ENCODE data around the gene MACIR.

MACIR gene

DNA sequence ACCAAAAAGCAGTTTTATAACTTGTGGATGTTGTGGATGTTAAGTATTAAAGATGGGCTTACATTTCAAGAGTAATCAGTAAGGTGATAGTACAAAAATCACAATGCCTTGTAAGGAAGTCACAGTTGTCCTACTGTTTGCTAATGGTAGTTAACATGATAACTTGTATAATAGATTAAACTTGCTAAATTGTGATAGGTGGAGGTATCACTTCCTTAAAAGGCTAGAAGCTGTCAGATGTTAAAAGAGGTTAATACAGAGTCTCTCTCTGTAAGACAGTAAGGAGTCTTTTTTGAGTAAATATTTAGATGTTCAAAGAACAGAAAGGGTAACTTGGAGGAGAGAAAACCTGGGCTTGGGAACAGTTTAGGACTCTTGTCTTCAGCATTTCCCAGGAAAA, 14.2 kb upstream of the MACIR start:
- in situ Hi-C loops (cut with HindIII; ENCODE audit: low sequenced_read_pairs): no loop called here

DNA sequence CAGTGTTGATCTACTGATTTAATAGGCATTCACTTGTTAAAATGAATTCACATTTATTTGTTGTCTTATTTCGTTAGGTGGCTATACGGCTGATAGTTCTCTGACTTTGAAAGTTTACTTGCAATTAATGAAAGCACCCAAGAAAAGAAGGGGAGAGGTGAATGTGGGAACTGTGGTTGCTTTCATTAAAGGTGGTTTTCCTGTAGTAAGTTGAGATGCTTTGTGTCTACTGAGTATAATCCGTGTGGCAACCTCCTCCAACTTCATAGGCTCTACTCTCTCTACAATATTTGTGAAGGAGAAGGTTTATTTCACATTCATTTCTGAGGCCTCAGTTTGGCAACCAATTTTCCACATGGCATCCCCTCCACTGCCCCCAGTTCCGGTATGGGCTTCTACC, 12.8 kb upstream of the MACIR start:
- in situ Hi-C loops (cut with HindIII; ENCODE audit: low sequenced_read_pairs): no loop called here

DNA sequence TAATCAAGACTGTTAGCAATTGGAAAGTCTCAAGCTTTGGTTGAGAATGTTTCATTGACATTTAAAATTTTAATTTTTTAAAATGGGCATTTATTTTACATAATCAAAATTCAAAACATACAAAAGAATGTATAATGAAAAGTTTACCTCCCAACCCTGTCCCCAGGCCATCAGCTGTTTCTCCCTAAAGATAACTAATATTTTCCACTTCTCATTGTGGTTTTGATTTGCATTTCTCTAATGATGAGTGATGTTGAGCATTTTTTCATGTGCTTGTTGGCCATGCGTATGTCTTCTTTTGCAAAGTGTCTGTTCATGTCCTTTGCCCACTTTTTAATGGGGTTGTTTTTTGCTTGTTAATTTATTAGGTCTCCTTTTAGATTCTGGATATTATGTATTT, 11.4 kb upstream of the MACIR start:
- in situ Hi-C loops (cut with HindIII; ENCODE audit: low sequenced_read_pairs): no loop called here

DNA sequence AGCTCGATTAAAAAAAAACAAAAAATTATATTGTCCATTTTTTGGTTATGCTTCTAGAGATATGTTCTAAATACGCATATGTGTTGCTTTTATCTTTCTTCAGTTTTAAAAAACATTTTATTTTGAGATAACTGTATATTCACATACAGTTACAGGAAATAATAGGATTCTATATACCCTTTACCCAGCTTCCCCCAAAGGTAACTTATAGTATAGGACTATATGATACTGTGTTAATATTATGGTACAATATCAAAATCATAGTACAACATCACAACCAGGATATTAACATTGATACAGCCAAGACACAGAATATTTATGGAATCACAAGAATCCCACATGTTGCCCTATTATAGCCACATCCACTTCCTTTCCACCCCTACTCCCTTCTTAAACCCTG, 9.5 kb upstream of the MACIR start:
- in situ Hi-C loops (cut with HindIII; ENCODE audit: low sequenced_read_pairs): no loop called here

DNA sequence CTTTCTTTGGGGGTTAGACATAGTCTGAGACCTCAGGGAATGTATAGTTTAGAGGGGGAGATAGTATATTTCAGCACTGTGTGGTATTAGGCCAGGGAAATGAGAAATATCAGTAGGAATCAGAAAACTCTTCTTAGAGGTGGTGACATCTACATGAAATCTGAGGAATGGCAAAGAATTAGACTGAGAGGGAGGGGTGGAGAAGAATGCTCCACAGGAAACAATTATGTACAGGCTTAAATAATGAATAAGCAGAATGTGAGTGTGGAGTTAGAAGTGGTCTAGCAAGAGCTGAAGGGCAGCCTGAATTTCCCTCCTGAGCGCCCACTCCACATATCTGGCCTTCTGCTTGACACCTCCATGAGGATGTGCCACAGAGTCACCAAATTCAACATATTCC, 3.6 kb upstream of the MACIR start:
- in situ Hi-C loops (cut with HindIII; ENCODE audit: low sequenced_read_pairs): no loop called here

DNA sequence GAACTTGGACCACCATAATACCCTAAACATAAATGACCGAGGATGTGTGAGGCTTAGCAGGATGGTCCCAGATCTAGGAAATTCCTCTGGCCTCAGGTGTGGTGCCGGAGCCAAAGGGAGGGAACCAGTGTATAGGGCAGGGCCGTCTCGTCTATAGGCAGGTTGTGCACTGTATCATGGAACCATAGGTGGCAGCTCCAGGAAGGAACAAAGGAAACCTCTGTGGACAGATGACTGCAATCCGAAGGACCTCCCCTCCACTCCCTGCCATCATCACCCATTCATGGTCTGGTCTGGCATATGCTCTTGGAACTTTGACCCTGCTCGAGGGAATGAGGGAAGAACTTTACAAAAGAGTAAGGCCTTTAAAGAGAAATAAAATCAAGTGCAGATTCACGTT, 2.9 kb upstream of the MACIR start:
- in situ Hi-C loops (cut with HindIII; ENCODE audit: low sequenced_read_pairs): no loop called here

DNA sequence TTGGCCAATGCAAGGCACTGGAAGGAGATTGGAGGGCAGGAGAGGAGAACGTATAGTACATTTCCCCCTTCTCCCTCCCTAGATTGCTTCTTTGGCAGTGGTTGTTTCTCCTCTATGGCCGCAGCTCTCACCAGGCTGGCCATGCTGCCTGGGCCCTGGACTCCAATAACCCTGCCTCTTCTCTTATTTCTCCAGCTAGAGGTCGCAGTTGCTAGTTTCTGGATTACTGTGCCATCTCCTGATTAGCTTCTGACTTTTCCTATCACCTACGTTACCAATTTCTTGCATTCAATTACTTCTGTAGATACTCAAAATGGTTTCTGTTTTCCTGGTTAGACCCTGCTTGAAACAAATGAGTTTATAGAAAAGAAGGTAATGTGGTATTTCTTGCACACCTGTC, 2.4 kb upstream of the MACIR start:
- in situ Hi-C loops (cut with HindIII; ENCODE audit: low sequenced_read_pairs): no loop called here

DNA sequence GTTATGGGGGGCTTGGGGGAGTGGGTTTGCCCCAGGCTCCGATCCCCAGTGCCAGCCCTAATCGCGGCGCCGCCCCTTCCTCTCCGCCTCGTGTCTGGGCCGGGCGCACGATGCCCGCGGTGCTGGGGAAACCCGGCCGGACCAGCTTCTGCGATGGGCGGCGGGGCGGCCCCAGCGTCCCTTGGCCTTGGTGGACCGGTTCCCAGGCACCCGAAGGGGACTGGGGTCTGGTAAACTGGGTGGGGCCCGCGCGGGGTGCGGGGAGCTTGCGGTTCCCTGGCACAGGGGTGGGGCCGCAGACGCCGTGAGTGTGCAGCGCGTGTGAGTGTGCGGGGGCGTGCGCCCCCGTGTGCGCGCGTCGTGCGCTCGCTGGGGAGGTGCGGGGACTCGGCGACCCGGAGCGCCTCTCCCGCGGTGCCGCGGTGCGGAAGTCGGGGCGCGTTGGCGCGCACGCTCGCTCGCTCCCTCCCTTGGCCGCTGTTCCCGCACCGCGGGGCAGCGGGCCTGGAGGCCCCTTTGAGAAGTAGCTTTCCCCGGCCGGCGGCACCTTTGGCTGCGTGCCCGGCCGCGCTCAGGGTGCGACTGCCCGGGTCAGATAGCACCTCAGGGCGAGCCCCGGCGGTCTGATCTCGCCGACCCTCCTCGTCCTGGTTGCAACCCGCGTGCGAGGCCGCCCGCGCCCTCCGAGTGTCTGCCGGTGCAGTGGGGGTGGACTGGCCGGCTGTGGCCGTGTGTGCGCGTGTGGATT, 568 bp downstream of the MACIR start:
- in situ Hi-C loops (cut with HindIII; ENCODE audit: low sequenced_read_pairs): no loop called here

DNA sequence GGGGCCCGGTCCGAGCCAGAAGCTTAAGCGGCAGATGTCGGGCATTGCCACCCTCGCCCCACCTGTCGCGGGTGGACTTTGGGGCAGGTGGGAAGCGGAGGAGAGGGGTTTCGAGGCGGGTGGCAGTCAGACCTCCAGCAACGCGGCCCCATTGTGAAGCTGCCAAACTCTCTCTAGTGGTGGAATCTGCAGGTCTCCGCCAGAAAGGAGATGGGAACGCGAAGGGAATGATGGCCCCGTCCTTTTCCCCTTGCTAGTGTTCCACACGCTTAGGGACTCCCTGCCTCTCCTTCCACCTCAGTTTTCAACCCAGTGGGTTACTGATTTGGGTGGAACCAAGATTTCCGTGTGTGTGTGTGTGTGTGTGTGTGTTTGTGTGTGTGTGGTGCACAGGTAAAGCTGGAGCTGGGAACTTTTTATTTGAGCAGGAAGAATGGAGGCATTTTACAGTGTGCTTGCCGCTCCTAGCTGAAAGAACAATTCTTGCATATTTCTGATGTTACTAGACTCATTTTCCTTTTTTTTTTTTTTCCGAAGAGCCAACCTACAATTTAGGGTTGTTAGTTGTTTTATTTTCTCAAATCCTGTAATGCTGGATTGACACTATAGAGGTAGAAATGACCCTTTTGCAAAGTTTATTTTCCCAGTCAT, 1.3 kb downstream of the MACIR start:
- in situ Hi-C loops (cut with HindIII; ENCODE audit: low sequenced_read_pairs): no loop called here

DNA sequence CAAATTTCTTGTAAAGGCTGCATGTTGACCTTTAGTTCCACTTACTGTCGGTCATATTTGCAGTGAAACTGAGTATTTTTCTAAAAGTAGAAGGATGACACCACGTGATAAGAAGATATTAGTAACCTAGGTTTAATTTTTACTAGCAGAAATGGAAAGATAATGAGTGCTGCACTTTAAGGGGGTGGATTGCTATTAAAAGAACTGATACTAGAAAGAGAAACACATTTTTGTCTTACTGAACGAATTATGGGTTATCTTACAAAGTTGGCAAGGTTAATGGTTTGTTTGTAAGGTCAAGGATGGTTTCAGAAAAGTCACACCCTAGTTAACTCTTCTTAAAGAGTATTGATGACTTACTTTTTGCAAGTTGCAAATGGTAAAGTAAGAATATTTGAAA, 2.4 kb downstream of the MACIR start:
- in situ Hi-C loops (cut with HindIII; ENCODE audit: low sequenced_read_pairs): no loop called here

DNA sequence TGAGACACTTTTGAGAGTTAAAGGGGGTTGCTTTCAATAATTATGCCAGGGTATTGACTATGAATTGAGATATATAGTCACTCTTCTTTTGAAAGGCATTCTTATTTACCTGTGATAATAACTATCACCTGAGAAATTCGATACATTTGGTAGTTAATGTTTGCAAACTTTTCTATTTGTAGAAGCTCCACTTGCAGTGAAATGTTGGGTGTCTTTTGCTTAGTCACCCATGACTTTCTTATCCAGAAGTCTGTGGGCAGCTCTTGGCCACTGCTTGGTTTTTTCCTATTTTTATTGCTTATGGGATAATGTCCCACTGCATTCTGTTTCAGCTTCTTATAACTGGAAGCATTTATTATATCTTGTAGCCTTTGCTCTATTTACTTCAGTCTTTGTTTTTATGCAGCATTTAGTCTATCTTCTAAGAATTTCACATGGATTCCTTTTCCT, 3.9 kb downstream of the MACIR start:
- in situ Hi-C loops (cut with HindIII; ENCODE audit: low sequenced_read_pairs): no loop called here

DNA sequence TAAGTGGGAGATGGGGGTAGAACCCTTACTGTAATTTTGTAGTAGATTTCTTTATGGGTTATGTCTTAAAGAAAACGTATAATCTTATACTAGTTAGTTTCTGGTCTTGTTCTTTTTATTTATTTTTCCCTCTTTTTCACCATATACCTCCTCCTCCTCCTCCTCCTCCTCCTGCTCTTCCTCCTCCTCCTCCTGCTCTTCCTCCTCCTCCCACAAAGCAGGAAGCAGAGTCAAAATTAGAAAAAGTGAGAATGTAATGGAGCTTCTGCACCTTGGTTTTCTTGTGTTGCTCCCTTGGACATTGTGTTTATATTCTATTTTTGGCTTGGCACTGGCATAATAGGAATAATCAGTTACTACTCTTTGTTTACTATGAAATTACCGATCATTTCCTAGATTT, 4.5 kb downstream of the MACIR start:
- in situ Hi-C loops (cut with HindIII; ENCODE audit: low sequenced_read_pairs): no loop called here

DNA sequence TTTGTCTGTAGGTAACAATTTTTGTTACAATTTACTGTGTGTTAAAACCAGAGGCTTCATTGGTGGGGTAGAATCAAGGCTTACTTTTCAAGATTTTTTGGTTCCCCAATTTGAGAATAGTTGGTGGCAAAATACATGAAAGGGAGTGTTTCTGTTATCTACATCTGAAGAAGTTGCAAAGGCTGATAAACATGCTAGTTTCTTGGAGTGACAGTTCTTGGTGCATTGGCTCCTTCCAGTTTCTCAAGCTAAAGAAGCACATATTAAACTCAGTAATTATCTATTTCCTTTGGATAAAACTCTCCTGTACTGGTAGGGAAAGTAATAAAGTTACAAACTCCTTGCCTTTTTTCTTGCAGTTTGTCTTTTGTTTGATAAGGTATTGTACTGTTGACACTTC, 5.9 kb downstream of the MACIR start:
- in situ Hi-C loops (cut with HindIII; ENCODE audit: low sequenced_read_pairs): no loop called here

DNA sequence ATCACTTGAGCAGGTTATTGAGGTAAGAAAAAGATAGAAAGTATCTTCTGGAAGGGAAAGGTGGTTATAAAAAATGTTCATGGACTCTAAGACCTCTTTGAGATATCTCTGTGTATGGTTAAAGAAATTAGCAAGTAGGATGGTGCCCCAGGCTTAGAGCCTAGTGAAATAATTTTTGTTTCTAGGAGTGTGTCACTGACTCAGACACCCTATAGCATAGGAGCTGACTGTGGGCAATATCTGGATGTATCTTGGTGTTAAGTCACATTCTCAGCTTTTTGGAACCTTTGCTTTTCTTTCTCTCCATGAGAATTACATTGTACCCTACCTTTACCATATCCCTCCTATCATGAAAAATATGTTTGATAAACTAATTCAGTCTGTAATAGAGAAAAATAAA, 12.0 kb downstream of the MACIR start:
- in situ Hi-C loops (cut with HindIII; ENCODE audit: low sequenced_read_pairs): no loop called here

DNA sequence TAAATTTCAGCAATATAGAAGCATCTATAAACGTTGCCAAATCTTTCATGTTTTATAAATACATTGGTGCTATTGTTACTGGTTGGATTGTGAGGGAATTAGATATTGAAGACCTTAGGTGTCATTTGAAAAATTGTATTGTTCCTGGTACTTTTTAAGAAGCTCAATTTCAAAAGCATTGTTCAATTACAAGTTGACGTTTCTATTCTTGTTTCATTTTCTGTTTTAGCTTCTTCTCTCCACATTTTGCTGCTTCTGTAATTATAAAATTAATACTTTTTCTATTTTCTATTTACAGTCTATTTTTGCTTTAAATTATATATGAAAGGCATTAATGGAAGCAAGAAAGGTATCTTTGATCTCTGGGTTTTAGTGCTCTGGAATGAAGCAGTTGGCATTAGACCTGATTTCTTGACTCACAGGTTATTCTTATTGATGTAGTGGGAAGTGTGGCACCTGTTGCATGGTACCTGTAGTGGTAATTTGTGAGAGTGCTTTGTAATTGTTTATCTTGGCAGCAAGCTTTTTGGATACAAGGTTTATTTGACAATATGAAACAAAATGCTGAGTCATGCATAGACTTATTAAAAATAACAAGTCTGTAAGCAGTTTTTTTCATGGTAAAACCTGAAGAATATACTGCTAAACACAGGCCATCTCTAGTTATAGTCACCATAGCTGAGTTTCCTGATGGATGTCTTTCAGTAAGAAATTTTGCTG, 13.2 kb downstream of the MACIR start:
- in situ Hi-C loops (cut with HindIII; ENCODE audit: low sequenced_read_pairs): no loop called here

DNA sequence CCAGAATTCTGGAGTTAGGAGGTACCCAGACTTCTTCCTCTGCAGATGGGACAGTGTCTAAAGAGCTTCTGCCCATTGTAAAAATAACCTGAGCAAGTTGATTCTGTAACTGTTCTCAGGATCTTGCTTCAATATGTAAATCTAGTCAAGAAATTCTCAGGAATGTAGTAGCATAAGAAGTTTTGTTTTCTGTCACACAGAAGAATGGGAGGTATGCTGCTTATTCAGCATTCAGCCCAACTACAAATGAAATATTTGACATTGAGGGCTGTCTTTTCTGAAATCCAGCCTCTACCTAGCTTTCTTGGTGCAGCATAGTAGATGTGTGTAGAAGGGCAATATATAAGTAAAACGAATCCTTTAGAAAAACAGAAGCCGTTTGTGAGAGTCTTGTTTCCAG, 13.8 kb downstream of the MACIR start:
- in situ Hi-C loops (cut with HindIII; ENCODE audit: low sequenced_read_pairs): no loop called here

DNA sequence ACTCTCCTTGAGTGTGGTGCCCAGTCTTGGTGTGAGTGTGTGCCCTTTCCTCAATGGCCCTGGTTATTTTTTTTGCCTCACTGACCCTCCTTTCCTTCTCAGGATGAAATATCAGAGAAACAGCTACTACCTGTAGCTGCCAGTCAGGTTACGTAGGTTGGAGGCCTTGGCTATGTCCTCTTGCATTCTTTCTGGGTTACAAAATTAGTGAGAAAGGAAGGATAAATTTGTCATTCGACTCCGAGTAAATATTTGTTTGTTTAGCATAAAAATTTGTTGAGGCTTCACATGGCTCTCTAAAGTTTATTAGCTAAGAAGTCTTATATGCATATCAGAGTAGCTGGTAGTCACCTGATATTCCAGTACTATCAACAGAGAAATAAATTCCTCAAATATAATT, 15.4 kb downstream of the MACIR start:
- in situ Hi-C loops (cut with HindIII; ENCODE audit: low sequenced_read_pairs): no loop called here

DNA sequence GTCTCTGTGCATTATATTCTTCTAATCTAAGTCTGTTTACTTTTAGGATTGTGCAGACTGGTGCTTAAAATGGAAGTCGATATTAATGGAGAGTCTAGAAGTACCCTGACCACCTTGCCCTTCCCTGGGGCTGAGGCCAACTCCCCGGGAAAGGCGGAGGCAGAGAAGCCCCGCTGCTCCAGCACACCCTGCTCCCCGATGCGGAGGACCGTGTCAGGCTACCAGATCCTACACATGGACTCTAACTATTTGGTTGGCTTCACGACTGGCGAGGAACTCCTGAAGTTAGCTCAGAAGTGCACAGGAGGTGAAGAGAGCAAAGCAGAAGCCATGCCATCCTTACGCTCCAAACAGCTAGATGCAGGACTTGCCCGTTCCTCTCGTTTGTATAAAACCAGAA, 17.3 kb downstream of the MACIR start:
- in situ Hi-C loops (cut with HindIII; ENCODE audit: low sequenced_read_pairs): no loop called here

DNA sequence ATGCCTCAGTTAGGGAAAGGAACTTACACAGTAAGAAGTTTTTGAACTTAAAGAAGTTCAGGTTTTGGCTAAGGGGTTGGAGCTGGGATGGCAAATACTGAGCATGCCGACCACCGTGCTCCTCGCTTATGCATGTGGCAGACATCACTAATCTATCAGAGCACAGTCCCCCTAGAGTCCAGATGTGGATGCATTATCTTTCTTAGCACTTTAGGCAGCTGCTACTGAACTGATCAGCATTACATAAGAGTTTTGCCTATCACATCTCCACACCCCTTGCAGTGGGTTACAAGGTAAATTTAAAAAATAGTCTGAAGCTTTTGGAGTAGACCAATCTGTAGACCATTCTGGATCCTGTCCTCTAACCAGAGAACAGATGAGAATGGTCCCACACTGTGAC, 22.4 kb downstream of the MACIR start:
- in situ Hi-C loops (cut with HindIII; ENCODE audit: low sequenced_read_pairs): no loop called here

DNA sequence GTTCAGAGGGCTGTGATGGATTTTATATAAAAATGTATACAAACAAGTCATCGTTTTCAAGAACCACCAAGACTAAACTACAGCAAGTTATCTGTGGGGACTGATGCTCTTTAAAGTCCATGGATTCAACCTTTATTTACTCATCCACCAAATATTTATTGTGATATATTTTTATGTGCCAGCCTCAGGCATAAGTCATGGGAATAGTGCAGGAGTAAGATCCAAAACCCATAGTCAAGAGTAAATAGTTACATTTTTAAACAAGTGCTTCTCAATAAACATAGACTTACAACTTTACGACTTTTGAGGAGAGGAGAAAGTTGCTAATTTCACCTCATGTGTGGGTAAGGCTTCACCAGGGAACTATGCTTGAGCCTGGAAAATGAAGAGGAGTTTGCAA, 24.6 kb downstream of the MACIR start:
- in situ Hi-C loops (cut with HindIII; ENCODE audit: low sequenced_read_pairs): no loop called here

DNA sequence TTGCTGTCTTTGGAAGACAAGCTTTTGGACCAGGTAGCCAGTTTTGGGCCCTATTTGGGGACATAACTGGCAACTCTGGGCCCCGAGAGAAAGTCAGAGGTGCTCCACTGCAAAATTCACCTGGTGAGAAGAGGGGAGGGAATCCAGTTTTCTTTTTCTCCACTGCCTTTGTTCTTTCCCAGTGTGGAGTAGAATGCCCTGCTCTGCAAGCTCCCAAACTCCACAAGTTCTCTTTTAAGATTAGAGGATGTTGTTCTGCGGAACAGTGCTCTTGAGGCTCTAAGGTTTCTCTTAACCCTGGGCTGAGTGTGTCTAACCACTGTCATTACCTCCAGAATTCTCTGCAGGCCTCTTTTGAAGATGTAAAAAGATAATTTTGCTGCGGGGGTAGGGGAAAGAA, 25.3 kb downstream of the MACIR start:
- in situ Hi-C loops (cut with HindIII; ENCODE audit: low sequenced_read_pairs): no loop called here

DNA sequence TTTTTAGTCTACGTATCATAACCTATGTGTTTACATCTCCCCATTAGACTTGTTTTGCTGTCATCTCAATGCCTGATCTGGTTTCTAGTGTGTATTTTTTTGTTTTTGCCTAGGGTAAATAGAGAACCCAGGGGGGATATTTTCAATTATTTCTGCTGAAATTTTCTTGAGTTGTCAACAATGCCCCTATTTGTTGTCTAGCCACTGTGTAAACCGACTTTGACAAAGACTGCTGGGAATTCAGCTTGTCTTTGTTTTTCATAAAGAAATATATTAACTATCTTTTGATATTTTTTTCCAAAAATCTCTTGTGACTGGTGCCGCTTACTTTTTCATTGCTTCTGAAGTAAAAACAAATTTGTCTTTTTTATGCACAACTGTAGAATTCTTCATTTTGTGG, 28.1 kb downstream of the MACIR start:
- in situ Hi-C loops (cut with HindIII; ENCODE audit: low sequenced_read_pairs): no loop called here

Data from DLD1 (cell line).